SKM-1 treated with dmso at 0.1 percent for 144 hours (cell line): Measurements from ENCODE around the gene TRPM6.
"Not testable (repeated sequence)": the region's sequence is repeated elsewhere in the genome, so short reads cannot be mapped to it uniquely, and the experiment has no call there.

Experiments used
- DNase-seq: peaks from one replicate; lab custom pipeline; 2025; ENCODE audit not compliant: unreplicated experiment; lab: John Stamatoyannopoulos, UW

The TRPM6 gene

GRCh38 chr9:74860247-74860646 is 27.5 kb downstream of the TRPM6 start:
- not testable (repeated sequence) for DNase-seq

GRCh38 chr9:74859786-74860185 is 27.9 kb downstream of the TRPM6 start:
- no peak for DNase-seq

GRCh38 chr9:74858751-74859414 is 28.8 kb downstream of the TRPM6 start:
- no peak for DNase-seq

GRCh38 chr9:74856989-74857388 is 30.7 kb downstream of the TRPM6 start:
- DNase-seq, result no peak

- DNase-seq, result no peak
Observed at GRCh38 chr9:74855072-74855471, 32.6 kb downstream of the TRPM6 start.

GRCh38 chr9:74853024-74853423 is 34.7 kb downstream of the TRPM6 start:
- DNase-seq, result not testable (repeated sequence)

- no peak for DNase-seq
Observed at GRCh38 chr9:74848153-74848525, 39.6 kb downstream of the TRPM6 start.

GRCh38 chr9:74847478-74848152 is 40.1 kb downstream of the TRPM6 start:
- no peak for DNase-seq

GRCh38 chr9:74846766-74847165 is 41.0 kb downstream of the TRPM6 start:
- no peak for DNase-seq

- DNase-seq, result no peak
Observed at GRCh38 chr9:74838351-74838750, 49.4 kb downstream of the TRPM6 start.

GRCh38 chr9:74824654-74825053 is 63.1 kb downstream of the TRPM6 start:
- DNase-seq, result no peak

GRCh38 chr9:74821636-74822035 is 66.1 kb downstream of the TRPM6 start:
- no peak for DNase-seq

GRCh38 chr9:74817816-74818215 is 69.9 kb downstream of the TRPM6 start:
- no peak for DNase-seq

GRCh38 chr9:74817281-74817810 is 70.4 kb downstream of the TRPM6 start:
- no peak for DNase-seq

- no peak for DNase-seq
Observed at GRCh38 chr9:74810200-74810599, 77.5 kb downstream of the TRPM6 start.

- no peak for DNase-seq
Observed at GRCh38 chr9:74804018-74804385, 83.7 kb downstream of the TRPM6 start.

GRCh38 chr9:74803376-74804017 is 84.2 kb downstream of the TRPM6 start:
- DNase-seq, result no peak

- no peak for DNase-seq
Observed at GRCh38 chr9:74800226-74800625, 87.5 kb downstream of the TRPM6 start.

- no peak for DNase-seq
Observed at GRCh38 chr9:74795803-74796202, 91.9 kb downstream of the TRPM6 start.

GRCh38 chr9:74795081-74795480 is 92.6 kb downstream of the TRPM6 start:
- DNase-seq, result no peak

- DNase-seq, result no peak
Observed at GRCh38 chr9:74784506-74784905, 103.2 kb downstream of the TRPM6 start.

- DNase-seq, result no peak
Observed at GRCh38 chr9:74783408-74783807, 104.3 kb downstream of the TRPM6 start.
